Caco-2 (cell line): ENCODE results near the gene DDHD1. TPM values are rescaled to one million over a fixed set of nuclear protein-coding genes. Genes with fewer than 3 reads are reported as not detected.

Experiments
- BruUV-seq: library from RNA; stranded (reverse); fragments of 400-500 nt; replicated peaks from 2 replicates; lab custom pipeline; 2021; lab: Mats Ljungman, UMichigan
- CTCF ChIA-PET: fragments of 300-600 bp; sonication (Branson Sonifier 250); formaldehyde crosslinking; loops from one replicate; lab custom pipeline; 2022; ENCODE audit warnings: antibody characterized with exemption; lab: Charles Lee
- POLR2A ChIA-PET: fragments of 300-600 bp; sonication (Branson Sonifier 250); formaldehyde crosslinking; loops from one replicate; lab custom pipeline; 2022; ENCODE audit warnings: antibody characterized with exemption; lab: Charles Lee
- DNase-seq, 2 experiments: peaks; one replicate each; pipeline versions ENCODE4 v3.0.0 to v3.0.0-alpha.2; 2020 to 2022
- H3K27me3 ChIP-seq: replicated peaks from 2 replicates; pipeline ENCODE4 v1.6.0; 2011; ENCODE audit warnings: low read length; ENCODE audit not compliant: control insufficient read depth, insufficient read depth
- H3K36me3 ChIP-seq: 2 replicates; pipeline ENCODE4 v1.5.1; 2011; ENCODE audit warnings: low read length; ENCODE audit not compliant: control insufficient read depth, insufficient read depth
- H3K4me1 ChIP-seq: fragments of 250-450 bp; sonication (Bioruptor Pico); 2 replicates; pipeline ENCODE4 v1.5.1; 2020; ENCODE audit warnings: mild to moderate bottlenecking
- H3K4me3 ChIP-seq: 2 replicates; pipeline ENCODE4 v1.5.1; 2011; ENCODE audit warnings: low read depth, mild to moderate bottlenecking, control low read depth, low read length
- H3K9me3 ChIP-seq: fragments of 250-450 bp; sonication (Bioruptor Pico); 2 replicates; pipeline ENCODE4 v1.5.1; 2020; ENCODE audit warnings: mild to moderate bottlenecking, moderate library complexity
- H3K27ac Mint-ChIP-seq: one replicate; pipeline ENCODE4 v1.8.0; 2022; ENCODE audit warnings: mixed read lengths; ENCODE audit not compliant: unreplicated experiment
- H3K27me3 Mint-ChIP-seq: one replicate; pipeline ENCODE4 v1.8.0; 2022; ENCODE audit warnings: mixed read lengths; ENCODE audit not compliant: insufficient read depth, unreplicated experiment
- H3K36me3 Mint-ChIP-seq: one replicate; pipeline ENCODE4 v1.8.0; 2022; ENCODE audit warnings: mild to moderate bottlenecking, mixed read lengths; ENCODE audit not compliant: insufficient read depth, unreplicated experiment
- H3K4me1 Mint-ChIP-seq: one replicate; pipeline ENCODE4 v1.8.0; 2022; ENCODE audit warnings: low read depth, mixed read lengths; ENCODE audit not compliant: unreplicated experiment
- H3K4me3 Mint-ChIP-seq: one replicate; pipeline ENCODE4 v1.8.0; 2022; ENCODE audit warnings: mild to moderate bottlenecking, moderate library complexity, mixed read lengths; ENCODE audit not compliant: unreplicated experiment
- H3K9me3 Mint-ChIP-seq: one replicate; pipeline ENCODE4 v1.8.0; 2022; ENCODE audit warnings: mixed read lengths; ENCODE audit not compliant: unreplicated experiment
- CTCF ChIP-seq, 2 experiments: fragments of 200-600 bp in 1 of 2; IDR thresholded peaks; 1 replicate in 1 of 2; 2 replicates in 1 of 2; pipeline versions ENCODE4 v1.5.1 to v1.8.0; 2011 to 2022; ENCODE audit warnings: antibody characterized with exemption in 1 of 2, control low read depth in 1 of 2, inconsistent platforms in 1 of 2, low read depth in 1 of 2, low read length in 1 of 2, mild to moderate bottlenecking in 1 of 2, moderate library complexity in 1 of 2; ENCODE audit not compliant: insufficient read depth in 1 of 2, severe bottlenecking in 1 of 2, unreplicated experiment in 1 of 2
- intact Hi-C: fragments of 100-400 bp; cut with micrococcal nuclease; formaldehyde crosslinking; loops from one replicate; pipeline ENCODE4 v1.10.0; 2022; ENCODE audit not compliant: unreplicated experiment
- total RNA-seq: library from RNA; stranded (reverse); gene quantifications from 2 replicates; pipeline ENCODE4 v1.2.3, GENCODE V29; 2022

DDHD1 gene
- total RNA-seq, 1 experiment from 2014 or later, result 8.8 TPM

GRCh38 chr14:53023325-53023724 is 129.8 kb downstream of the DDHD1 start:
- no peak overlapping the region for H3K4me3 Mint-ChIP-seq
- no peak overlapping the region for H3K27ac Mint-ChIP-seq
- no peaks in the 10 kb centered on the region for H3K4me1 Mint-ChIP-seq
- ChIA-PET CTCF (no interaction called here), POLR2A (no interaction called here)
- no peaks in the 10 kb centered on the region for H3K27me3 ChIP-seq
- intact Hi-C loops, result no loop called here
- no peaks in the 10 kb centered on the region for H3K9me3 ChIP-seq
- DNase-seq, result no peak
- no peak for TF ChIP-seq CTCF (IDR thresholded peaks at IDR 0.05; ENCODE audit: insufficient read depth in 1 of 2, low read depth in 1 of 2, low read length in 1 of 2, severe bottlenecking in 1 of 2, unreplicated experiment in 1 of 2)
- H3K36me3 ChIP-seq, result no peaks in the 10 kb centered on the region
- no TSS peak for BruUV-seq
- H3K4me3 ChIP-seq, result no peak overlapping the region
- H3K9me3 Mint-ChIP-seq, result no peaks in the 10 kb centered on the region
- no peaks in the 10 kb centered on the region for H3K36me3 Mint-ChIP-seq
- H3K27me3 Mint-ChIP-seq, result no peaks in the 10 kb centered on the region
- no peaks in the 10 kb centered on the region for H3K4me1 ChIP-seq

GRCh38 chr14:53022593-53022992 is 130.5 kb downstream of the DDHD1 start:
- Mint-ChIP-seq H3K27me3 (no peaks in the 10 kb centered on the region), H3K27ac (no peak overlapping the region), H3K36me3 (no peaks in the 10 kb centered on the region), H3K4me3 (no peak overlapping the region), H3K9me3 (no peaks in the 10 kb centered on the region), H3K4me1 (no peaks in the 10 kb centered on the region)
- Histone ChIP-seq H3K4me1 (no peaks in the 10 kb centered on the region), H3K36me3 (no peaks in the 10 kb centered on the region), H3K4me3 (no peak overlapping the region), H3K9me3 (no peaks in the 10 kb centered on the region), H3K27me3 (no peaks in the 10 kb centered on the region)
- no peak for DNase-seq
- intact Hi-C loops, result no loop called here
- TF ChIP-seq CTCF (IDR thresholded peaks at IDR 0.05; ENCODE audit: insufficient read depth in 1 of 2, low read depth in 1 of 2, low read length in 1 of 2, severe bottlenecking in 1 of 2, unreplicated experiment in 1 of 2), result no peak
- ChIA-PET POLR2A (no interaction called here), CTCF (no interaction called here)
- no TSS peak for BruUV-seq

- DNase-seq, result no peak
- TF ChIP-seq CTCF (IDR thresholded peaks at IDR 0.05; ENCODE audit: insufficient read depth in 1 of 2, low read depth in 1 of 2, low read length in 1 of 2, severe bottlenecking in 1 of 2, unreplicated experiment in 1 of 2), result no peak
- no peak overlapping the region for H3K27ac Mint-ChIP-seq
- no peaks in the 10 kb centered on the region for H3K27me3 Mint-ChIP-seq
- POLR2A ChIA-PET, result no interaction called here
- no peak overlapping the region for H3K4me3 Mint-ChIP-seq
- Histone ChIP-seq H3K27me3 (no peaks in the 10 kb centered on the region), H3K36me3 (no peaks in the 10 kb centered on the region), H3K4me3 (no peak overlapping the region), H3K4me1 (no peaks in the 10 kb centered on the region), H3K9me3 (no peaks in the 10 kb centered on the region)
- no peaks in the 10 kb centered on the region for H3K9me3 Mint-ChIP-seq
- H3K36me3 Mint-ChIP-seq, result no peaks in the 10 kb centered on the region
- BruUV-seq, result no TSS peak
- CTCF ChIA-PET, result no interaction called here
- no peaks in the 10 kb centered on the region for H3K4me1 Mint-ChIP-seq
- intact Hi-C loops, result no loop called here
Measured at GRCh38 chr14:53020193-53020932, 132.8 kb downstream of the DDHD1 start.
